GM13977 (cell line): ENCODE results near the gene DNAH5.

Experiments
- DNase-seq: peaks from one replicate; pipeline ENCODE4 v3.0.0; 2012; ENCODE audit warnings: low spot score
- CTCF ChIP-seq: IDR thresholded peaks from 2 replicates; pipeline ENCODE4 v1.5.1; 2012; ENCODE audit warnings: mild to moderate bottlenecking, control low read depth; ENCODE audit not compliant: insufficient read depth; ENCODE audit errors: extremely low read depth, missing control alignments
- in situ Hi-C: fragments of 300-500 bp; cut with MboI; formaldehyde crosslinking; loops from one replicate; pipeline ENCODE4 v1.12.0; 2022; ENCODE audit warnings: low sequenced_read_pairs, low pct_unique_long_range_greater_than_20kb, mixed read lengths, inconsistent platforms; ENCODE audit not compliant: unreplicated experiment

DNAH5 gene

GRCh38 chr5:13708906-13709305 is 235.6 kb downstream of the DNAH5 start:
- DNase-seq: no peak
- in situ Hi-C loops: no loop called here
- no peak for TF ChIP-seq CTCF

GRCh38 chr5:13708432-13708831 is 236.1 kb downstream of the DNAH5 start:
- TF ChIP-seq CTCF: no peak
- in situ Hi-C loops: no loop called here
- no peak for DNase-seq

- no peak for DNase-seq
- no peak for TF ChIP-seq CTCF
These were observed 240.1 kb downstream of the DNAH5 start for GRCh38 chr5:13704396-13704795.

GRCh38 chr5:13700626-13701025 is 243.9 kb downstream of the DNAH5 start:
- in situ Hi-C loops: no loop called here
- no peak for TF ChIP-seq CTCF
- no peak for DNase-seq

More at GRCh38 chr5:13704396-13704795, 240.1 kb downstream of the DNAH5 start:
- in situ Hi-C loops: no loop called here

GRCh38 chr5:13698885-13699284 is 245.6 kb downstream of the DNAH5 start:
- in situ Hi-C loops: no loop called here
- no peak for DNase-seq
- TF ChIP-seq CTCF: no peak

- in situ Hi-C loops: no loop called here
- no peak for TF ChIP-seq CTCF
- no peak for DNase-seq
These were observed 249.3 kb downstream of the DNAH5 start for GRCh38 chr5:13695076-13695712.
